Parathyroid adenoma (tissue), 2 donors: Measurements from ENCODE around the gene CASKIN2.

ENCODE experiments used
- H2AFZ ChIP-seq: fragments of 300-600 bp; sonication (generic); one replicate; pipeline ENCODE4 v1.7.0; 2017; ENCODE audit warnings: antibody characterized with exemption, mild to moderate bottlenecking
- H3K27ac ChIP-seq: fragments of 300-600 bp; sonication (generic); one replicate; pipeline ENCODE4 v1.7.0; 2017
- H3K27me3 ChIP-seq: fragments of 300-600 bp; sonication (generic); one replicate; pipeline ENCODE4 v1.7.0; 2017; ENCODE audit warnings: low read length; ENCODE audit not compliant: control insufficient read depth, insufficient read depth
- H3K36me3 ChIP-seq: fragments of 300-600 bp; sonication (generic); one replicate; pipeline ENCODE4 v1.7.0; 2017; ENCODE audit warnings: low read length; ENCODE audit not compliant: control insufficient read depth, insufficient read depth
- H3K4me1 ChIP-seq: fragments of 300-600 bp; sonication (generic); one replicate; pipeline ENCODE4 v1.7.0; 2017; ENCODE audit warnings: control low read depth
- H3K4me2 ChIP-seq: fragments of 300-600 bp; sonication (generic); one replicate; pipeline ENCODE4 v1.7.0; 2017; ENCODE audit warnings: low read length
- H3K4me3 ChIP-seq: fragments of 300-600 bp; sonication (generic); one replicate; pipeline ENCODE4 v1.7.0; 2017; ENCODE audit warnings: low read depth, low read length
- H3K79me2 ChIP-seq: fragments of 300-600 bp; sonication (generic); one replicate; pipeline ENCODE4 v1.7.0; 2017; ENCODE audit warnings: control low read depth
- H3K9ac ChIP-seq: fragments of 300-600 bp; sonication (generic); one replicate; pipeline ENCODE4 v1.7.0; 2017; ENCODE audit warnings: mild to moderate bottlenecking
- H3K9me3 ChIP-seq: fragments of 300-600 bp; sonication (generic); one replicate; pipeline ENCODE4 v1.7.0; 2017; ENCODE audit warnings: low read length; ENCODE audit not compliant: control insufficient read depth
- CTCF ChIP-seq: fragments of 300-600 bp; sonication (generic); IDR thresholded peaks from one replicate; pipeline ENCODE4 v1.7.0; 2017; ENCODE audit warnings: antibody characterized with exemption, mild to moderate bottlenecking
- donor health status: primary hyperparathyroidism.

CASKIN2 gene

GRCh38 chr17:75539967-75540729, 24.8 kb upstream of the CASKIN2 start:
- peaks cover 13% of the 10 kb centered on the region for H3K4me1 ChIP-seq
- H3K9ac ChIP-seq, result no peak overlapping the region
- no peak overlapping the region for H3K4me3 ChIP-seq
- TF ChIP-seq CTCF, result no peak
- H3K27me3 ChIP-seq, result no peaks in the 10 kb centered on the region
- no peak overlapping the region for H3K27ac ChIP-seq
- peak overlapping the region; percentile 45 for H3K4me2 ChIP-seq
- H3K9me3 ChIP-seq, result no peaks in the 10 kb centered on the region
- peak overlapping the region; percentile 66 for H2AFZ ChIP-seq
- no peaks in the 10 kb centered on the region for H3K36me3 ChIP-seq
- peaks cover 15% of the 10 kb centered on the region for H3K79me2 ChIP-seq

GRCh38 chr17:75536366-75536765, 21.0 kb upstream of the CASKIN2 start:
- H3K79me2 ChIP-seq, result peaks cover 33% of the 10 kb centered on the region
- H3K4me1 ChIP-seq, result peaks cover 13% of the 10 kb centered on the region
- H3K27ac ChIP-seq, result no peak overlapping the region
- no peak for TF ChIP-seq CTCF
- no peak overlapping the region for H3K4me3 ChIP-seq
- H3K36me3 ChIP-seq, result no peaks in the 10 kb centered on the region
- H3K4me2 ChIP-seq, result no peak overlapping the region
- H2AFZ ChIP-seq, result no peak overlapping the region
- H3K9ac ChIP-seq, result no peak overlapping the region
- H3K9me3 ChIP-seq, result no peaks in the 10 kb centered on the region
- no peaks in the 10 kb centered on the region for H3K27me3 ChIP-seq

- peaks cover 13% of the 10 kb centered on the region for H3K4me1 ChIP-seq
- no peak for TF ChIP-seq CTCF
- H3K79me2 ChIP-seq, result peaks cover 35% of the 10 kb centered on the region
- H3K27me3 ChIP-seq, result no peaks in the 10 kb centered on the region
- H3K4me2 ChIP-seq, result no peak overlapping the region
- H3K36me3 ChIP-seq, result no peaks in the 10 kb centered on the region
- H3K9me3 ChIP-seq, result no peaks in the 10 kb centered on the region
- no peak overlapping the region for H3K4me3 ChIP-seq
- H3K27ac ChIP-seq, result no peak overlapping the region
- no peak overlapping the region for H3K9ac ChIP-seq
- H2AFZ ChIP-seq, result no peak overlapping the region
These were observed 20.5 kb upstream of the CASKIN2 start for GRCh38 chr17:75535871-75536270.

- H3K9ac ChIP-seq, result no peak overlapping the region
- H3K79me2 ChIP-seq, result peaks cover 37% of the 10 kb centered on the region
- H3K4me2 ChIP-seq, result no peak overlapping the region
- H3K27ac ChIP-seq, result no peak overlapping the region
- no peak overlapping the region for H2AFZ ChIP-seq
- H3K4me3 ChIP-seq, result no peak overlapping the region
- H3K27me3 ChIP-seq, result no peaks in the 10 kb centered on the region
- no peaks in the 10 kb centered on the region for H3K9me3 ChIP-seq
- no peak for TF ChIP-seq CTCF
- no peaks in the 10 kb centered on the region for H3K36me3 ChIP-seq
- H3K4me1 ChIP-seq, result peaks cover 6% of the 10 kb centered on the region
These were observed 19.8 kb upstream of the CASKIN2 start for GRCh38 chr17:75535119-75535537.

- Histone ChIP-seq H3K4me1 (no peaks in the 10 kb centered on the region), H3K9me3 (no peaks in the 10 kb centered on the region), H3K9ac (no peak overlapping the region), H3K4me2 (no peak overlapping the region), H2AFZ (no peak overlapping the region), H3K79me2 (peaks cover 40% of the 10 kb centered on the region), H3K36me3 (no peaks in the 10 kb centered on the region), H3K27me3 (no peaks in the 10 kb centered on the region), H3K27ac (no peak overlapping the region), H3K4me3 (no peak overlapping the region)
- no peak for TF ChIP-seq CTCF
These were observed 16.4 kb upstream of the CASKIN2 start for GRCh38 chr17:75531721-75532072.
